Caco-2 (cell line): ENCODE data around the gene CMTM2. TPM values are rescaled to one million over a fixed set of nuclear protein-coding genes. Genes with fewer than 3 reads are reported as not detected.
A peak's percentile ranks its signal among the peaks of the same experiment; 100 is the strongest.

ENCODE experiments used
- BruUV-seq: library from RNA; stranded (reverse); fragments of 400-500 nt; replicated peaks from 2 replicates; lab custom pipeline; 2021; lab: Mats Ljungman, UMichigan
- CTCF ChIA-PET: fragments of 300-600 bp; sonication (Branson Sonifier 250); formaldehyde crosslinking; loops from one replicate; lab custom pipeline; 2022; ENCODE audit warnings: antibody characterized with exemption; lab: Charles Lee
- POLR2A ChIA-PET: fragments of 300-600 bp; sonication (Branson Sonifier 250); formaldehyde crosslinking; loops from one replicate; lab custom pipeline; 2022; ENCODE audit warnings: antibody characterized with exemption; lab: Charles Lee
- DNase-seq, 2 experiments: peaks; one replicate each; pipeline versions ENCODE4 v3.0.0 to v3.0.0-alpha.2; 2020 to 2022
- H3K27me3 ChIP-seq: replicated peaks from 2 replicates; pipeline ENCODE4 v1.6.0; 2011; ENCODE audit warnings: low read length; ENCODE audit not compliant: control insufficient read depth, insufficient read depth
- H3K36me3 ChIP-seq: 2 replicates; pipeline ENCODE4 v1.5.1; 2011; ENCODE audit warnings: low read length; ENCODE audit not compliant: control insufficient read depth, insufficient read depth
- H3K4me1 ChIP-seq: fragments of 250-450 bp; sonication (Bioruptor Pico); 2 replicates; pipeline ENCODE4 v1.5.1; 2020; ENCODE audit warnings: mild to moderate bottlenecking
- H3K4me3 ChIP-seq: 2 replicates; pipeline ENCODE4 v1.5.1; 2011; ENCODE audit warnings: low read depth, mild to moderate bottlenecking, control low read depth, low read length
- H3K9me3 ChIP-seq: fragments of 250-450 bp; sonication (Bioruptor Pico); 2 replicates; pipeline ENCODE4 v1.5.1; 2020; ENCODE audit warnings: mild to moderate bottlenecking, moderate library complexity
- H3K27ac Mint-ChIP-seq: one replicate; pipeline ENCODE4 v1.8.0; 2022; ENCODE audit warnings: mixed read lengths; ENCODE audit not compliant: unreplicated experiment
- H3K27me3 Mint-ChIP-seq: one replicate; pipeline ENCODE4 v1.8.0; 2022; ENCODE audit warnings: mixed read lengths; ENCODE audit not compliant: insufficient read depth, unreplicated experiment
- H3K36me3 Mint-ChIP-seq: one replicate; pipeline ENCODE4 v1.8.0; 2022; ENCODE audit warnings: mild to moderate bottlenecking, mixed read lengths; ENCODE audit not compliant: insufficient read depth, unreplicated experiment
- H3K4me1 Mint-ChIP-seq: one replicate; pipeline ENCODE4 v1.8.0; 2022; ENCODE audit warnings: low read depth, mixed read lengths; ENCODE audit not compliant: unreplicated experiment
- H3K4me3 Mint-ChIP-seq: one replicate; pipeline ENCODE4 v1.8.0; 2022; ENCODE audit warnings: mild to moderate bottlenecking, moderate library complexity, mixed read lengths; ENCODE audit not compliant: unreplicated experiment
- H3K9me3 Mint-ChIP-seq: one replicate; pipeline ENCODE4 v1.8.0; 2022; ENCODE audit warnings: mixed read lengths; ENCODE audit not compliant: unreplicated experiment
- intact Hi-C: fragments of 100-400 bp; cut with micrococcal nuclease; formaldehyde crosslinking; loops from one replicate; pipeline ENCODE4 v1.10.0; 2022; ENCODE audit not compliant: unreplicated experiment
- total RNA-seq: library from RNA; stranded (reverse); gene quantifications from 2 replicates; pipeline ENCODE4 v1.2.3, GENCODE V29; 2022
- TF ChIP-seq, protein P1 (sequence below), 2 experiments: fragments of 200-600 bp in 1 of 2; IDR thresholded peaks; 1 replicate in 1 of 2; 2 replicates in 1 of 2; pipeline versions ENCODE4 v1.5.1 to v1.8.0; 2011 to 2022; ENCODE audit warnings: antibody characterized with exemption in 1 of 2, control low read depth in 1 of 2, inconsistent platforms in 1 of 2, low read depth in 1 of 2, low read length in 1 of 2, mild to moderate bottlenecking in 1 of 2, moderate library complexity in 1 of 2; ENCODE audit not compliant: insufficient read depth in 1 of 2, severe bottlenecking in 1 of 2, unreplicated experiment in 1 of 2

CMTM2 gene
- total RNA-seq, 1 experiment from 2014 or later, result not detected

DNA sequence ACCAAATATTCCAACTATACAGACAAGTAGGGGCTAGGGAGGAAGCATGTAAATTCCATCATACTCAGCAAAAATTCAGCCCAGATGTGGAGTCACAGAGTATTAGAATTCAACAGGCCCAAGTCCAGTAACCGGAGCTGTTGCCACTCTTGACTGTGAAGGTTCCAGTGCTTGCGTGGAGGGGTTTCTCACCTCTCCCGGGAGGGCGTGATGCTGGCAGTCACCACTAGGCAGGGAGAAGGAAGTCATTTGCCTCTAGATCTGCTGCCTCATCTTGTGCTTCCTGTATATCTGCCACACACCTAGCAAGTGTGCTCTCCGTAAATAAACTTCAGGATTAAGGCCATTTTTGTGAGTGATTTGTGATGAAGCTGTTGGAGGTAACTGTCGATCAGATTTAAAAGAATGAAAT lies 27.9 kb upstream of the CMTM2 start:
- no peaks in the 10 kb centered on the region for H3K9me3 ChIP-seq
- TF ChIP-seq, protein P1, sequence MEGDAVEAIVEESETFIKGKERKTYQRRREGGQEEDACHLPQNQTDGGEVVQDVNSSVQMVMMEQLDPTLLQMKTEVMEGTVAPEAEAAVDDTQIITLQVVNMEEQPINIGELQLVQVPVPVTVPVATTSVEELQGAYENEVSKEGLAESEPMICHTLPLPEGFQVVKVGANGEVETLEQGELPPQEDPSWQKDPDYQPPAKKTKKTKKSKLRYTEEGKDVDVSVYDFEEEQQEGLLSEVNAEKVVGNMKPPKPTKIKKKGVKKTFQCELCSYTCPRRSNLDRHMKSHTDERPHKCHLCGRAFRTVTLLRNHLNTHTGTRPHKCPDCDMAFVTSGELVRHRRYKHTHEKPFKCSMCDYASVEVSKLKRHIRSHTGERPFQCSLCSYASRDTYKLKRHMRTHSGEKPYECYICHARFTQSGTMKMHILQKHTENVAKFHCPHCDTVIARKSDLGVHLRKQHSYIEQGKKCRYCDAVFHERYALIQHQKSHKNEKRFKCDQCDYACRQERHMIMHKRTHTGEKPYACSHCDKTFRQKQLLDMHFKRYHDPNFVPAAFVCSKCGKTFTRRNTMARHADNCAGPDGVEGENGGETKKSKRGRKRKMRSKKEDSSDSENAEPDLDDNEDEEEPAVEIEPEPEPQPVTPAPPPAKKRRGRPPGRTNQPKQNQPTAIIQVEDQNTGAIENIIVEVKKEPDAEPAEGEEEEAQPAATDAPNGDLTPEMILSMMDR (IDR thresholded peaks at IDR 0.05; ENCODE audit: insufficient read depth in 1 of 2, low read depth in 1 of 2, low read length in 1 of 2, severe bottlenecking in 1 of 2, unreplicated experiment in 1 of 2), result peak; percentile 36 to 49
- H3K9me3 Mint-ChIP-seq, result no peaks in the 10 kb centered on the region
- H3K27me3 ChIP-seq, result no peaks in the 10 kb centered on the region
- peaks cover 36% of the 10 kb centered on the region for H3K36me3 Mint-ChIP-seq
- peaks cover 47% of the 10 kb centered on the region for H3K4me1 Mint-ChIP-seq
- H3K4me3 Mint-ChIP-seq, result peak overlapping the region; percentile 87
- no peaks in the 10 kb centered on the region for H3K36me3 ChIP-seq
- no peaks in the 10 kb centered on the region for H3K27me3 Mint-ChIP-seq
- intact Hi-C loops, result loop anchor here (5.0 kb wide), 1 partner anchor 51 kb away; the partner anchor contains the start of gene CMTM3
- BruUV-seq, result no TSS peak
- DNase-seq, result peak; percentile 78 to 82
- POLR2A ChIA-PET, result no interaction called here
- H3K27ac Mint-ChIP-seq, result no peak overlapping the region
- H3K4me1 ChIP-seq, result peaks cover 28% of the 10 kb centered on the region
- CTCF ChIA-PET, result interaction anchor here (0.7 to 0.9 kb wide), 2 partner anchors 9 to 108 kb away, joined by 3 to 4 read pairs; no protein-coding TSS in a partner anchor
- H3K4me3 ChIP-seq, result no peak overlapping the region

DNA sequence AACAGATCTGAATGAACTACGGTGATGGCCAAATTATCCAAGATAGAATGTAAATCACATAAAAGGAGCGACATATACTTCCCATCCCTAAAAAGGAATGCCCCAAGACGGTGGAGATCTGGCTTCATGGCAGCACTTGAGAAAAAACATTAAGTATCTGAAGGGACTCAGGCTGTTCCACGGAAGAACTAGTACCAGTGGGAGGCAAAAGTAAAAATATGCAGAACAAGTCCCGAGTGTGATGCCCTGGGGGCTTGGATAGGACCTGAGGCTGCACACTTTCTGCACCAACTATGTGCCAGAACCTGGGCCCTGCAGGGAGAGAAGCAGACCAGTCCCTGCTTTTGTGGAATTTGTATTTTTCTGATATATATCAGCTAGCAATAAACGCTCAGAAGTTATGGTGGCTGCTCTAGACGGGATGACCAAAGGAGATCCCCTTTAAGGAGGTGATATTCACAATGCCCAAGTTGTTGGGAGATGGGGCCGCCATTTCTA lies 27.4 kb upstream of the CMTM2 start:
- peak overlapping the region; percentile 87 for H3K4me3 Mint-ChIP-seq
- no peaks in the 10 kb centered on the region for H3K9me3 ChIP-seq
- ChIA-PET POLR2A (no interaction called here), CTCF (interaction anchor here (0.7 to 0.9 kb wide), 2 partner anchors 64 to 108 kb away, joined by 3 to 4 read pairs; no protein-coding TSS in a partner anchor)
- peak overlapping the region; percentile 73 for H3K4me3 ChIP-seq
- H3K4me1 Mint-ChIP-seq, result peaks cover 47% of the 10 kb centered on the region
- peaks cover 28% of the 10 kb centered on the region for H3K4me1 ChIP-seq
- TF ChIP-seq, protein P1 (IDR thresholded peaks at IDR 0.05; ENCODE audit: insufficient read depth in 1 of 2, low read depth in 1 of 2, low read length in 1 of 2, severe bottlenecking in 1 of 2, unreplicated experiment in 1 of 2), result no peak
- BruUV-seq, result TSS peak; percentile 41
- H3K27ac Mint-ChIP-seq, result peak overlapping the region; percentile 81
- intact Hi-C loops, result loop anchor here (1.0 to 5.0 kb wide), 2 partner anchors 36 to 50 kb away; partner anchors contain the start of gene CMTM3
- H3K36me3 ChIP-seq, result no peaks in the 10 kb centered on the region
- H3K27me3 Mint-ChIP-seq, result no peaks in the 10 kb centered on the region
- H3K27me3 ChIP-seq, result no peaks in the 10 kb centered on the region
- no peaks in the 10 kb centered on the region for H3K9me3 Mint-ChIP-seq
- H3K36me3 Mint-ChIP-seq, result peaks cover 36% of the 10 kb centered on the region
- DNase-seq, result no peak

DNA sequence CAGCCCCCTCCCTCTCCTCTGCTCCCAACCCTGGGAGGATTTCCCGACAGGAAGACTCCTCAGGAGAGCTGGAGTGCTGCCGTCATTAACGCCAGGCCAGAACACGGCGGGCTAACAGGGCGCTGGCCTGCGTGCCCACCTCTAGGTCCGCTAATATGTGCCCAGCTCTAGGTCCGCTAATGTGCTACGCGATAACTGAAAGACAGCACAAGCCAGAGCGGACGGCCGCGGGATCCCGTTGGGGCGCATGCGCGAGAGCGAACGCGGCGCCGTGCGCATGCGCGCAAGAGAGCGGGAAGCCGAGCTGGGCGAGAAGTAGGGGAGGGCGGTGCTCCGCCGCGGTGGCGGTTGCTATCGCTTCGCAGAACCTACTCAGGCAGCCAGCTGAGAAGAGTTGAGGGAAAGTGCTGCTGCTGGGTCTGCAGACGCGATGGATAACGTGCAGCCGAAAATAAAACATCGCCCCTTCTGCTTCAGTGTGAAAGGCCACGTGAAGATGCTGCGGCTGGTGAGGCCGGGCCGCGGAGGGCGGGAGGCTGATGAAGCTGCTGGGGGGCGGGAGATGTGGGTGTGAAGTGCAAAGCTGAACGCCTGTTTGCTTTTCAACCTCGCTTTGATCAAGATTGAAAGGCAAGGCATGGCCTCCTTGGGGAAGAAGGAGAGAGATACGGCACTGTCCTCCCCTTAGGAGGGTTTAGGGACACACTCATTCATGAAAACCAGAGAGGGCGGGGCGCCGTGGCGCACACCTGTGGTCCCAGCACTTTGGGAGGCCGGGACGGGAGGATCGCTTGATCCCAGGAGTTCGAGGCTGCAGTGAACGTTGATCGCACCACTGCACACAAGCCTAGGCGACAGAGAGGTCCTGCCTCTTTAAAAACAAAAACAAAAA lies 26.7 kb upstream of the CMTM2 start, which contains the start of gene CKLF:
CKLF (plus strand) TSS at position 291 of the 892 bp plus-strand sequence; CDS start at position 431, 140 bp downstream.
- ChIA-PET POLR2A (no interaction called here), CTCF (interaction anchor here (0.6 to 1.3 kb wide), 5 partner anchors 16 to 109 kb away, joined by 3 to 7 read pairs (median 3); no protein-coding TSS in a partner anchor)
- Mint-ChIP-seq H3K4me3 (peak within 1 kb of the TSS; percentile 87), H3K36me3 (peaks cover 36% of the 10 kb centered on the region), H3K27me3 (no peaks in the 10 kb centered on the region), H3K4me1 (peaks cover 47% of the 10 kb centered on the region), H3K27ac (peak within 1 kb of the TSS; percentile 81), H3K9me3 (no peaks in the 10 kb centered on the region)
- H3K36me3 ChIP-seq, result no peaks in the 10 kb centered on the region
- TF ChIP-seq, protein P1 (IDR thresholded peaks at IDR 0.05; ENCODE audit: insufficient read depth in 1 of 2, low read depth in 1 of 2, low read length in 1 of 2, severe bottlenecking in 1 of 2, unreplicated experiment in 1 of 2), result no peak
- H3K9me3 ChIP-seq, result no peaks in the 10 kb centered on the region
- intact Hi-C loops, result loop anchor here (1.0 to 5.0 kb wide), 2 partner anchors 36 to 50 kb away; partner anchors contain the start of gene CMTM3
- H3K4me1 ChIP-seq, result peaks cover 28% of the 10 kb centered on the region
- TSS peak; percentile 52 for BruUV-seq
- peak; percentile 90 to 96 for DNase-seq
- no peaks in the 10 kb centered on the region for H3K27me3 ChIP-seq
- H3K4me3 ChIP-seq, result peak within 1 kb of the TSS; percentile 73
